ENCODE data around the gene C19orf12.
A peak's percentile ranks its signal among the peaks of the same experiment; 100 is the strongest.
"Not testable (repeated sequence)": the region's sequence is repeated elsewhere in the genome, so short reads cannot be mapped to it uniquely, and the experiment has no call there.

The C19orf12 gene

DNA sequence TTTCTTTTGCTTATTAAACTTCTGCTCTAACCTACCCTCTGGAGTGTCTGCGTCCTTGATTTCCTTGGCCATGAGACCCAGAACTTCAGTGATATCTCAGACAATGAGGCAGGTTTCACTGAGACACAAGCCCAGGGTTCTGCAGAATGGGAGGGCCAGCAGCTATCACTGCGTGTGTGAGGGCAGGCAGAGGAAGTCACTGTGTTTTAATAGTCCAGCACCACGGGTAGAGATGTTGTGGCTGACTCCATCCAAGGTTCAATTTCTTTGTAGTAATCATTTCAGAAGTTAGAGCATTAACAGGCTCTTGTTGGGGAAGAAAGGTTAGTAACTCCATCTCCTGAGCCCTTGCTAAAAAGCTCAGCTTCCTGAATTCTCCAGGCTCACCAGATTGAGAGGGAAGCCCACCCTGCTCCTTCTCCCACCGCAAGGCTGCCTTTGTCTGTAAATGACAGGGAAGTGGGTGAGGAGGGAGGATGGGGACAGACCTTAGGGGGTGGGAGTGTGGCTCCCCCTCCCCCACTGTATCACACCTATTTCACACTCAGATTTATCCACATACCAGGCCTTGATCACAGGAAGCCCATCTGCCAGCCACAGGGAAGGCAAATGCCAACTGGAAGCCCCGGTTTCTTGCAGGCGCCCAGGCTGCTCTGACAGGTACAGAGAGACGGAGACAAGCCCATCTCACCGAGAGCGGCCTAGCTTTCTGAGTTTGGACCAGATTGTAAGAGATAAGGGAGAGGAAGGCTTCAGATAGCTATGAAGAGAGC lies 2.1 kb downstream of the C19orf12 start:
- no peak for FAIRE-seq
- TF ChIP-seq POLR2A (IDR thresholded peaks at IDR 0.05; ENCODE audit: low read depth, low read length): no peak
- TF ChIP-seq POLR2AphosphoS5 (IDR thresholded peaks at IDR 0.05; ENCODE audit: low read depth, low read length): no peak
- TF ChIP-seq SPI1 (IDR thresholded peaks at IDR 0.05; ENCODE audit: low read depth, low read length): 0 out of 2 replicates have a peak, but pooled peaks have one; percentile 2
- no peak for TF ChIP-seq POU2F2 (IDR thresholded peaks at IDR 0.05; ENCODE audit: low read depth, low read length)
- no peak for DNase-seq (ENCODE audit: insufficient read length, low spot score)

DNA sequence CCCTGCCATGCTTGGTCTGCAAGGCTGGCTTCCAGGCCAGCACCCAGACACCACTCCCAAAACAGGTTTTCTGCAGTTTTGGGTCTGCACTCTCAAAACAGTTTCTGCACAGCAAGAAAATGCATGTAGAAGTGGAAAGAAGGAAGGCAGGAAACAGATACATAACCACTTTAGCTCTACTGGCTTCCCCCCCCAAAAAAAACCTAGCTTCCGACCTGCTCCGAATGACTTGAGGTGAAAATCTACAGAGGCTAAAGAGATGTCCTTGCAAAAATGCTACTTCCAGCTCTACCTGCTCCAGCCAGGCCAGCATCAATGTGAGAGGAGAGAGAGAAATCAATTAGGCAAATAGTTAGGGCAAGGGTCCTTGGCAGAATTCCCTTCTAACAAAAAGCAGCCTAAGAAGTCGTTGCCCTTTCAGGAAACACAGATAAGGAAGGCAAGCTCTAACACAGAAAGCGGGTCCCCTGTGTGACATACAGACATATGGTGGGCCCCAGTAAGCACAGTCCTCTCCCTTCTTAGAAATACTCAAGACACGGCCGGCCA lies 3.4 kb downstream of the C19orf12 start:
- DNase-seq (ENCODE audit: insufficient read length, low spot score) (no peak), FAIRE-seq (no peak)
- TF ChIP-seq POLR2AphosphoS5 (IDR thresholded peaks at IDR 0.05; ENCODE audit: low read depth, low read length): no peak

GRCh38 chr19:29709440-29709798 lies 5.6 kb downstream of the C19orf12 start:
- not testable (repeated sequence) for FAIRE-seq; DNase-seq (ENCODE audit: insufficient read length, low spot score)

GRCh38 chr19:29708554-29709439 lies 6.3 kb downstream of the C19orf12 start:
- FAIRE-seq (no peak), DNase-seq (ENCODE audit: insufficient read length, low spot score) (no peak)
- TF ChIP-seq PAX5 (IDR thresholded peaks at IDR 0.05; ENCODE audit: insufficient read depth, low read length, severe bottlenecking) (no peak), TAF1 (IDR thresholded peaks at IDR 0.05; ENCODE audit: low read depth, low read length) (no peak), POLR2A (IDR thresholded peaks at IDR 0.05; ENCODE audit: low read depth, low read length) (no peak), POU2F2 (IDR thresholded peaks at IDR 0.05; ENCODE audit: low read depth, low read length) (no peak), POLR2AphosphoS5 (IDR thresholded peaks at IDR 0.05; ENCODE audit: low read depth, low read length) (no peak)

DNA sequence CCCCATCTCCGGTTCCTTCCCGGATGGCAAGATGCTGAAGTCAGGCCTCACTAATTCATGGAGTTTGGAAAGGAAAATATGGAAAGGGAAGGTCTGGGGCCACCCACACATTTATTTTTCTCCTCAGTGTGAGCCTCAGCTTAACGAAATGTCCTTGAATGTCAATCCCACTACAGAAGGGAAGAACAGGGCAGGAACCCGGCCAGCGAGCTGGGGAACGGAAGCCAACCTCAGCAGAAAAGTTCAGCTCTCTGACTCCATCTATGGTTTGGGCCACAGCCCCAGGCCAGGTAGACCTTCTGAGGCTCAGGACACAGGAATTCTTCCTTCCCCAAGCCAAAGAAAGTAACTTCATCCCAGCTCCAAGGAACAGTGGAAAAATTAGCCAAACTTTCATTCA lies 8.4 kb downstream of the C19orf12 start:
- TF ChIP-seq PAX5 (IDR thresholded peaks at IDR 0.05; ENCODE audit: insufficient read depth, low read length, severe bottlenecking) (no peak), SPI1 (IDR thresholded peaks at IDR 0.05; ENCODE audit: low read depth, low read length) (no peak), POLR2AphosphoS5 (IDR thresholded peaks at IDR 0.05; ENCODE audit: low read depth, low read length) (no peak), TAF1 (IDR thresholded peaks at IDR 0.05; ENCODE audit: low read depth, low read length) (no peak), POLR2A (IDR thresholded peaks at IDR 0.05; ENCODE audit: low read depth, low read length) (no peak), POU2F2 (IDR thresholded peaks at IDR 0.05; ENCODE audit: low read depth, low read length) (no peak)
- FAIRE-seq (no peak), DNase-seq (ENCODE audit: insufficient read length, low spot score) (no peak)

GRCh38 chr19:29705706-29706105 lies 9.4 kb downstream of the C19orf12 start:
- DNase-seq (ENCODE audit: insufficient read length, low spot score) (no peak), FAIRE-seq (no peak)
- TF ChIP-seq POLR2A (IDR thresholded peaks at IDR 0.05; ENCODE audit: low read depth, low read length) (no peak), TAF1 (IDR thresholded peaks at IDR 0.05; ENCODE audit: low read depth, low read length) (no peak), POLR2AphosphoS5 (IDR thresholded peaks at IDR 0.05; ENCODE audit: low read depth, low read length) (no peak), PAX5 (IDR thresholded peaks at IDR 0.05; ENCODE audit: insufficient read depth, low read length, severe bottlenecking) (no peak)

DNA sequence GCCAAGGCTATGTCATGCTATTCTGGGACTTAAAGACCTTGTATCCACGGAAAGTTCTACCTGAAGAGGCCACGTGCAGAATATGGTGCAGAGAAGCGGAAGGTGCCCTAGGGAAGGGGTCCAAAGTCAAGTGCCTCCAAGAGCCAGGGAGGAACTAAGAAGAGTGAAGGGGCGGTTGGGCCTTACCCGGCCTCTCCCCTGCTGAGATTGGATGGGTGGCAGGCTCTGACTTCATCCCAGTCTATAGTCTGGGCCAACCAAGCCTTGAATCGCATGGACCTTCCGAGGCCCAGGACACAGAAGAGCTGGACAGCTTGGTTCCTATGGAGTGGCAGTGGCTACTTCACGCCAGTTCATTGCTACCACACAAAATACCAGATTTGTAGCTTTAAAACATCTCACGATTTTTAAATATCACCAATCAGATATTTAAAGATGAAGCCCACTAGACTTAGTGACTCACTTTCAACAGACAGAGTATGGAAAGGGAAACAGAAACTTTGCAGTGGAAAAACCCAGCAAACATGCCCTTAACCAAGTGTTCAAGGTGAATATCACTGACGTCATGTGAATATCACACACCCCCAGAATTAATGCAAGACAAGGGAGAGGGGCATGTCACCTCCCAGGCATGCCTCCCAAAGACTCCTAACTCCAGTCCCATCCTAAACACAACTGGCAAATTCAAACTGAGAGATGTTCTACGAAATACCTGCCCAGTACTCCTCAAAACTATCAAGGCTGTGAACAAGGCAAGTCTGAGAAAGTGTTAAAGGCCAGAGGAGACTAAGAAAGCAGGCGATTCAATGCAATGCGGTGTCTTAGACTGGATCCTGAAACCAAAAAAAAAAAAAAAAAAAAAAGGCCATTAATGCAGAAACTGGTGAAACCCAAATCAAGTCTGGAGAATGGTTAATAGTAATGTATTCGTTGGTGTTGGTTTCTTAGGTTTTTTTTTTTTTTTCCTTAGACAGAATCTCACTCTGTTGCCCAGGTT lies 10.2 kb downstream of the C19orf12 start:
- no peak for DNase-seq (ENCODE audit: insufficient read length, low spot score)
- peak; percentile 23 for FAIRE-seq
- TF ChIP-seq POU2F2 (IDR thresholded peaks at IDR 0.05; ENCODE audit: low read depth, low read length): 0 out of 2 replicates have a peak, but pooled peaks have one; percentile 12
- no peak for TF ChIP-seq SPI1 (IDR thresholded peaks at IDR 0.05; ENCODE audit: low read depth, low read length)

DNA sequence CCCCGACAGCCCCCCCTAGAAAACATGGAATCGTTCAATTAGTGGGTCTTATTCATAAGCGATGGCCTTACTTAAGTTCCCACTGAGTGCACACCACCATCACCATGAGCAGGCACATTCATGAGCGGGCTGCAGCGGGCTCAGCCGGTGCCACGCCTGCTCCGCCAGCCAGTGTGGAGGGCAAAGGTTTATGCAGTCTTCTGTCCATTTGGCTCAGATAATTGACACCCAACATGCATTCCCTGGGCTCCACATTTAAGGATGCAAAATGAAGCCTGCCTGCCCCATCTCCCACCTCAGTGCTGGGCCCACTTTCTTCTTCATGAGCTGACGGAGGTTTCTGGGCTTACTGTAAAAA lies 12.1 kb downstream of the C19orf12 start:
- no peak for DNase-seq (ENCODE audit: insufficient read length, low spot score)
- no peak for TF ChIP-seq POLR2AphosphoS5 (IDR thresholded peaks at IDR 0.05; ENCODE audit: low read depth, low read length)
- TF ChIP-seq SPI1 (IDR thresholded peaks at IDR 0.05; ENCODE audit: low read depth, low read length): no peak
- TF ChIP-seq TAF1 (IDR thresholded peaks at IDR 0.05; ENCODE audit: low read depth, low read length): no peak
- TF ChIP-seq POLR2A (IDR thresholded peaks at IDR 0.05; ENCODE audit: low read depth, low read length): no peak
- no peak for TF ChIP-seq POU2F2 (IDR thresholded peaks at IDR 0.05; ENCODE audit: low read depth, low read length)
- no peak for TF ChIP-seq PAX5 (IDR thresholded peaks at IDR 0.05; ENCODE audit: insufficient read depth, low read length, severe bottlenecking)
- no peak for FAIRE-seq

DNA sequence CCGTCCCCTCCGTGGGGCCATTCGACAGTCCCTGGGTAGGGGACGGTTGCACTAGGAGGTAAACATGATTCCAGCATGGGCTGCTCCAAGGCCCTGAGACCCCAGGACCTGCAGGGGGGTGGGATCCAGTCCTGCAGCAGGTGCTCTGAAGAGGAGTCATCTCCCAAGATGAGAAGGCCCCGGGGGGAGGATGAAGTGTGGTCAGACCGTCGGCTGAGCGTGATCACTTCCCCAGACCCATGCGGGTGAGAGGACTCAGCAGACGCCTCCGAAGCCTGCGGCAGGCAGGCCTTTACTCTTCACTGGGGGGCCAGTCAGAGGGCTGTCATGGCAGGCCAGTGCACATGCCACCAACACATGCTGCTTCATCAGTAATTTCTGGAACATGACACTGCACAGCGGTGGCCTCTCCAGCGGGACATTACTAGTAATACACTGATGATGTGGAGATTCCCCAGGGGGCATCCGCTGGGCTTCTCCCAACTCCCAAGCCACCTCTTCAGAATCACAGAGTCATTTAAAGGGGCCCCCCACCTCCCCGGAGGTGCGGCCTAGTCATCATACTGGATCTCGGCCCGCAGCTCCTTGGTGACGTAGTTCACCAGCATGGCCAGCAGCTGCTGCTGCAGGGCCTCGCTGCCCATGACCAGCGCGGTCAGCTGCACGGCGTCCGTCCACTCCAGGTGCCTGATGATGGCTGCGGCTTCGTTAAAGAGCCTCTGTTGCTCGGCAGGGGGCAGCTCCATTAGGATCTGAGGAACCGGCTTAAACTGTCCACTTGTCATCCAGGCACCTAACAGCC lies 12.7 kb downstream of the C19orf12 start:
- DNase-seq (ENCODE audit: insufficient read length, low spot score) (no peak), FAIRE-seq (no peak)
- TF ChIP-seq POLR2AphosphoS5 (IDR thresholded peaks at IDR 0.05; ENCODE audit: low read depth, low read length) (0 out of 2 replicates have a peak, but pooled peaks have one; percentile 22), TAF1 (IDR thresholded peaks at IDR 0.05; ENCODE audit: low read depth, low read length) (no peak)

Measured in GM12891 (cell line).